CD14-positive monocyte (primary cell): ENCODE measurements around the gene PPID. TPM values are rescaled to one million over a fixed set of nuclear protein-coding genes. Genes with fewer than 3 reads are reported as not detected.

Source experiments
- DNase-seq, 3 donors: peaks; one replicate each; pipeline ENCODE4 v3.0.0-alpha.2; 2011 to 2022
- H2AFZ ChIP-seq: 2 replicates; pipeline ENCODE4 v1.6.0; 2012; ENCODE audit warnings: mild to moderate bottlenecking, low read depth, low read length, inconsistent platforms; ENCODE audit not compliant: insufficient read depth, poor library complexity, severe bottlenecking
- H3K27ac ChIP-seq, 2 donors: 1 replicate in 1 of 2; 2 replicates in 1 of 2; pipeline ENCODE4 v1.5.1; 2012 to 2013; ENCODE audit warnings: low read length in 2 of 2, control low read depth in 1 of 2, inconsistent platforms in 1 of 2, low read depth in 1 of 2, mild to moderate bottlenecking in 1 of 2
- H3K27me3 ChIP-seq, 2 donors: one replicate each; pipeline versions ENCODE4 v1.6.0 to v1.6.1; 2011 to 2013; ENCODE audit warnings: low read length in 2 of 2; ENCODE audit not compliant: control insufficient read depth in 2 of 2, insufficient read depth in 2 of 2
- H3K36me3 ChIP-seq, 2 donors: replicated peaks in 1 of 2; 1 replicate in 1 of 2; 2 replicates in 1 of 2; pipeline versions ENCODE4 v1.5.1 to v1.6.1; 2012 to 2013; ENCODE audit warnings: low read length in 2 of 2, control low read depth in 1 of 2, inconsistent platforms in 1 of 2, mild to moderate bottlenecking in 1 of 2; ENCODE audit not compliant: insufficient read depth in 2 of 2, control insufficient read depth in 1 of 2
- H3K4me1 ChIP-seq, 2 donors: 1 replicate in 1 of 2; 2 replicates in 1 of 2; pipeline versions ENCODE4 v1.5.1 to v1.6.1; 2012 to 2013; ENCODE audit warnings: low read length in 2 of 2, control low read depth in 1 of 2, inconsistent platforms in 1 of 2, mild to moderate bottlenecking in 1 of 2, moderate library complexity in 1 of 2; ENCODE audit not compliant: insufficient read depth in 2 of 2, control insufficient read depth in 1 of 2
- H3K4me2 ChIP-seq: replicated peaks from 2 replicates; pipeline ENCODE3; 2012; ENCODE audit warnings: low read length, moderate library complexity, mild to moderate bottlenecking; ENCODE audit not compliant: poor library complexity, severe bottlenecking; ENCODE audit errors: extremely low read depth
- H3K4me3 ChIP-seq, 3 experiments: fragments of 200-600 bp in 1 of 3; sonication (generic) in 1 of 3; replicated peaks in 1 of 3; 1 replicate in 2 of 3; 2 replicates in 1 of 3; pipeline ENCODE4 v1.5.1; 2011 to 2013; ENCODE audit warnings: low read length in 3 of 3, mild to moderate bottlenecking in 3 of 3, control low read depth in 2 of 3, low read depth in 2 of 3, inconsistent platforms in 1 of 3, moderate library complexity in 1 of 3
- H3K79me2 ChIP-seq: 2 replicates; pipeline ENCODE4 v1.6.0; 2012; ENCODE audit warnings: mild to moderate bottlenecking, control low read depth, inconsistent platforms, low read length, moderate library complexity; ENCODE audit not compliant: insufficient read depth
- H3K9ac ChIP-seq: 2 replicates; pipeline ENCODE4 v1.6.0; 2017; ENCODE audit warnings: low read length, mild to moderate bottlenecking; ENCODE audit not compliant: insufficient read depth, poor library complexity, severe bottlenecking
- H3K9me3 ChIP-seq, 2 donors: replicated peaks in 1 of 2; 1 replicate in 1 of 2; 2 replicates in 1 of 2; pipeline versions ENCODE4 v1.5.1 to v1.6.1; 2012 to 2013; ENCODE audit warnings: low read length in 2 of 2, control low read depth in 1 of 2; ENCODE audit not compliant: control insufficient read depth in 1 of 2, insufficient read depth in 1 of 2
- H4K20me1 ChIP-seq: 2 replicates; pipeline ENCODE4 v1.6.0; 2012; ENCODE audit warnings: mild to moderate bottlenecking, low read length, control low read depth, moderate library complexity; ENCODE audit not compliant: insufficient read depth
- H3K27ac Mint-ChIP-seq, 7 donors: one replicate each; pipeline ENCODE4 v1.8.0; 2020; ENCODE audit warnings: mild to moderate bottlenecking in 7 of 7, mixed read lengths in 7 of 7, moderate library complexity in 6 of 7, inconsistent platforms in 2 of 7
- H3K27me3 Mint-ChIP-seq, 3 donors: one replicate each; pipeline ENCODE4 v1.8.0; 2021 to 2022; ENCODE audit warnings: low read depth in 3 of 3, mild to moderate bottlenecking in 3 of 3, mixed read lengths in 3 of 3, moderate library complexity in 3 of 3, inconsistent platforms in 1 of 3
- H3K36me3 Mint-ChIP-seq, 2 donors: one replicate each; pipeline ENCODE4 v1.8.0; 2020; ENCODE audit warnings: mixed read lengths in 2 of 2, inconsistent platforms in 1 of 2, mild to moderate bottlenecking in 1 of 2
- H3K4me1 Mint-ChIP-seq: one replicate; pipeline ENCODE4 v1.8.0; 2020; ENCODE audit warnings: mild to moderate bottlenecking, mixed read lengths
- H3K4me3 Mint-ChIP-seq, 2 donors: one replicate each; pipeline ENCODE4 v1.8.0; 2020; ENCODE audit warnings: mild to moderate bottlenecking in 2 of 2, mixed read lengths in 2 of 2, moderate library complexity in 1 of 2
- H3K9me3 Mint-ChIP-seq, 7 donors: one replicate each; pipeline ENCODE4 v1.8.0; 2020 to 2022; ENCODE audit warnings: mixed read lengths in 7 of 7, mild to moderate bottlenecking in 6 of 7, moderate library complexity in 6 of 7, inconsistent platforms in 2 of 7
- WGBS: methylation state at CpG from one replicate; pipeline ENCODE4 v1.1.5; 2013; ENCODE audit warnings: missing lambda C conversion rate; ENCODE audit not compliant: insufficient coverage; 5-methylcytosine and 5-hydroxymethylcytosine counted together
- intact Hi-C, 2 donors: fragments of 100-400 bp; cut with micrococcal nuclease; formaldehyde crosslinking; loops; one replicate each; pipeline versions ENCODE4 v1.15.0 to v1.15.1; 2023
- polyA plus RNA-seq, 3 donors: library from polyadenylated mRNA; depleted of rRNA in 1 of 3; unstranded in 2 of 3; stranded (reverse) in 1 of 3; fragments of 300-500 nt in 2 of 3; fragments of >200 nt in 1 of 3; fragmentation: Illumina TruSeq in 2 of 3; gene quantifications; 1 replicate in 2 of 3; 2 replicates in 1 of 3; pipeline ENCODE4 v1.2.3, GENCODE V29; 2012 to 2021
- TF ChIP-seq, protein P1 (sequence below): fragments of 200-600 bp; IDR thresholded peaks from one replicate; pipeline ENCODE4 v1.8.0; 2022; ENCODE audit warnings: antibody characterized with exemption, mild to moderate bottlenecking

Gene PPID
- polyA plus RNA-seq, 3 donors: 11.0 to 30.5 (median 18.1) TPM

DNA sequence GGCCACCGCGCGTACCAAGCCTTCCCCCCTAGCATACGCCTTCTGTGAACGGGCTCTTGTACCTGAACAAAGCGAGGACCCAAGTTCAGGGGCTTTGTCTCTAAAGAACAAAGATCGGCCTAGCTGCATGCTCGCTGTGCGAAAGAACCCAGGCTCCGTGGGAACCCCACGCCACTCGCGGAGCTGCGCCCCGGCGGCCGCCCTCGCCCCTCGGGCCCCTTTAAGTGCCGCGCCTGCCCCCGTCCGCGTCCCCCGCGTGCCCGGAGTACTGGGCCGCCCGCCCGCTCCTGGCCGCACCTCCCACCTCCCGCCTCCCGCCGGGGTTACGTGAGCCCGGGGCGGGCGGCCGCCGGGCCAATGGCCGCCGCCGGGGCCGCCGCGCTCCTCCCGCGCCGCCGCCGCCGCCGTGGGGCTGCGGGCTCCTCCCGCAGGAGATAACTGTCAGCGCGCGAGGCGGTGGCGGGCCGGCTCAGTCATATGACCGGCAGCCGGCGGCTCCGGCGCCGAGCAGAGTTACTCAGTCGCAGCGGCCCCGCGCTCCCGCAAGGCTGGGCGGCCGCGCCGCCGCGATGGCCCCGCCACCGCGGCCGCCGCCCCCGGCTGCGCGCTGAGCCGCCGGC is 45.5 kb upstream of the PPID start, which contains the start of gene FNIP2:
Gene FNIP2, plus strand, starts transcription at position 472 of the 620 bp plus-strand sequence. CDS start 187 bp downstream, outside the sequence.
- Mint-ChIP-seq H3K36me3 (peaks cover 0 to 3% of the 10 kb centered on the region in 2 donors), H3K27ac (peak within 1 kb of the TSS; percentile 93 to 99 (median 96)), H3K27me3 (peaks cover 0 to 2% (median 0%) of the 10 kb centered on the region in 3 donors), H3K4me1 (peaks cover 60% of the 10 kb centered on the region), H3K9me3 (peaks cover 0 to 2% (median 0%) of the 10 kb centered on the region in 7 donors), H3K4me3 (peak within 1 kb of the TSS; percentile 98 to 100)
- peaks cover 17% of the 10 kb centered on the region for H4K20me1 ChIP-seq
- TF ChIP-seq, protein P1, sequence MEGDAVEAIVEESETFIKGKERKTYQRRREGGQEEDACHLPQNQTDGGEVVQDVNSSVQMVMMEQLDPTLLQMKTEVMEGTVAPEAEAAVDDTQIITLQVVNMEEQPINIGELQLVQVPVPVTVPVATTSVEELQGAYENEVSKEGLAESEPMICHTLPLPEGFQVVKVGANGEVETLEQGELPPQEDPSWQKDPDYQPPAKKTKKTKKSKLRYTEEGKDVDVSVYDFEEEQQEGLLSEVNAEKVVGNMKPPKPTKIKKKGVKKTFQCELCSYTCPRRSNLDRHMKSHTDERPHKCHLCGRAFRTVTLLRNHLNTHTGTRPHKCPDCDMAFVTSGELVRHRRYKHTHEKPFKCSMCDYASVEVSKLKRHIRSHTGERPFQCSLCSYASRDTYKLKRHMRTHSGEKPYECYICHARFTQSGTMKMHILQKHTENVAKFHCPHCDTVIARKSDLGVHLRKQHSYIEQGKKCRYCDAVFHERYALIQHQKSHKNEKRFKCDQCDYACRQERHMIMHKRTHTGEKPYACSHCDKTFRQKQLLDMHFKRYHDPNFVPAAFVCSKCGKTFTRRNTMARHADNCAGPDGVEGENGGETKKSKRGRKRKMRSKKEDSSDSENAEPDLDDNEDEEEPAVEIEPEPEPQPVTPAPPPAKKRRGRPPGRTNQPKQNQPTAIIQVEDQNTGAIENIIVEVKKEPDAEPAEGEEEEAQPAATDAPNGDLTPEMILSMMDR: no peak
- peaks cover 41 to 51% of the 10 kb centered on the region in 2 donors for H3K4me1 ChIP-seq
- no peaks in the 10 kb centered on the region for H3K36me3 ChIP-seq
- no peaks in the 10 kb centered on the region for H3K9me3 ChIP-seq
- intact Hi-C loops: loop anchor here (5.0 kb wide), 2 partner anchors 44 to 46 kb away; partner anchors contain the start of gene PPID (in 1 of the 2)
- H3K4me3 ChIP-seq: peak within 1 kb of the TSS; percentile 50 to 95 (median 90)
- peak within 1 kb of the TSS; percentile 76 for H2AFZ ChIP-seq
- under 1% methylated on average over 88 of the region's 88 CpGs for WGBS
- peak within 1 kb of the TSS; percentile 71 for H3K4me2 ChIP-seq
- peak within 1 kb of the TSS; percentile 86 for H3K9ac ChIP-seq
- no peaks in the 10 kb centered on the region for H3K27me3 ChIP-seq
- H3K79me2 ChIP-seq: peaks cover 43% of the 10 kb centered on the region
- DNase-seq: peak; percentile 68 to 83 (median 79)
- H3K27ac ChIP-seq: peak within 1 kb of the TSS; percentile 86 to 90

GRCh38 chr4:158767451-158767850 is 44.3 kb upstream of the PPID start:
- Histone ChIP-seq H3K27ac (peak overlapping the region in 1 of 2 donors; percentile 55), H3K9me3 (no peaks in the 10 kb centered on the region), H3K36me3 (no peaks in the 10 kb centered on the region), H3K4me3 (no peak overlapping the region), H3K79me2 (peaks cover 31% of the 10 kb centered on the region), H3K27me3 (no peaks in the 10 kb centered on the region), H2AFZ (no peak overlapping the region), H3K9ac (no peak overlapping the region), H4K20me1 (peaks cover 17% of the 10 kb centered on the region), H3K4me2 (no peak overlapping the region), H3K4me1 (peaks cover 41 to 51% of the 10 kb centered on the region in 2 donors)
- DNase-seq: peak in 1 of 3 donors; percentile 44
- Mint-ChIP-seq H3K27ac (peak overlapping the region; percentile 46 to 96 (median 90)), H3K27me3 (peaks cover 0 to 2% (median 0%) of the 10 kb centered on the region in 3 donors), H3K36me3 (no peaks in the 10 kb centered on the region), H3K4me1 (peaks cover 53% of the 10 kb centered on the region), H3K4me3 (no peak overlapping the region), H3K9me3 (peaks cover 0 to 2% (median 0%) of the 10 kb centered on the region in 7 donors)
- WGBS: no CpG with 5 or more reads among the region's 2 CpGs
- TF ChIP-seq, protein P1: no peak
- intact Hi-C loops: loop anchor here (5.0 kb wide), 2 partner anchors 45 kb away; partner anchors contain the start of gene PPID (in 1 of the 2)
